ENCODE measurements around the gene TOMM7. TPM values are rescaled to one million over a fixed set of nuclear protein-coding genes. Genes with fewer than 3 reads are reported as not detected.
"Not testable (repeated sequence)": the region's sequence is repeated elsewhere in the genome, so short reads cannot be mapped to it uniquely, and the experiment has no call there.

The TOMM7 gene
- total RNA-seq, 2 experiments from 2014 or later: 206 to 208 TPM

DNA sequence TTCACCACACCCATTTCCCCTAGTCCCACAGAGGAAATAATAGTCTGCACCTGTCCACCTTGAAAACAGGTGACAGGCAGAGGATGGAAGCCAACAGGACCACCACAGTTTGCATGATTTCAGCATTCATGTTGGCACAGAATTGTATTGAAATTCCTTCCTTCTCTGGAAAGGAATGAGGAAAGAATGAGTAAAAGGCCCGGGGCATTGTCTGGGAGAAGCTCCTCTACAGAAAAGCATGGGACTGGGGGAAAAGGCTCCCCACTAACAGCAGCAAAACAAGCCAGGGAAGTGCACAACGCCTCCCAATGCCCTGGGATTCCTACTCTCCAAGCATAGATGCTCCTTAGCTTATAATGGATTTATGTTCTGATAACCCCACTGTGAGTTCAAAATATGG lies 28.5 kb upstream of the TOMM7 start:
- ChIA-PET POLR2A (interaction anchor here (0.7 kb wide), 1 partner anchor 10 kb away, joined by 3 read pairs; no protein-coding TSS in a partner anchor), CTCF (interaction anchor here (1.0 to 1.2 kb wide), 3 partner anchors 9 to 204 kb away, joined by 3 to 5 read pairs (median 3); no protein-coding TSS in a partner anchor)
- H3K4me1 Mint-ChIP-seq (ENCODE audit: low read depth): peaks cover 18% of the 10 kb centered on the region
- no peak overlapping the region for H3K4me3 Mint-ChIP-seq
- no peak overlapping the region for H3K27ac Mint-ChIP-seq
- H3K9me3 Mint-ChIP-seq (ENCODE audit: insufficient read depth): no peaks in the 10 kb centered on the region
- ATAC-seq: no peak
- H3K27me3 Mint-ChIP-seq (ENCODE audit: low read depth): peaks cover 22% of the 10 kb centered on the region
- peaks cover 4% of the 10 kb centered on the region for H3K36me3 Mint-ChIP-seq (ENCODE audit: low read depth)
- no peak for DNase-seq

DNA sequence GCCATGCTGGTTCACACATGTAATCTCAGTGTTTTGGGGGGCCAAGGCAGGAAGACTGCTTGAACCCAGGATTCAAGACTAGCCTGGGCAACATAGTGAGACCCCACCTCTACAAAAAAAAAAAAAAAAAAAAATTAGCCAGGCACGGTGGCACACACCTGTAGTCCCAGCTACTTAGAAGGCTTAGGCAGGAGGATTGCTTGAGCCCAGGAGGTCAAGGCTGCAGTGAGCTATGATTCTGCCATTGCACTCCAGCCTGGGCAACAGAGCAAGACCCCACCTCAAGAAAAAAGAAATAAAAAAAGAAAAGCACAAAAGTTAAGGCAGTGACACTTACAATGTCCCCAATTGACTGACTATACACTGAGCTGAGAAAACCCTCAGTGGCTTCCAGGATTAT lies 27.7 kb upstream of the TOMM7 start:
- not testable (repeated sequence) for H3K9me3 Mint-ChIP-seq (ENCODE audit: insufficient read depth); DNase-seq; ATAC-seq; H3K4me3 Mint-ChIP-seq; H3K36me3 Mint-ChIP-seq (ENCODE audit: low read depth); H3K27ac Mint-ChIP-seq
- POLR2A ChIA-PET: interaction anchor here (0.7 kb wide), 1 partner anchor 9 kb away, joined by 3 read pairs; no protein-coding TSS in a partner anchor
- Mint-ChIP-seq H3K27me3 (ENCODE audit: low read depth) (peaks cover 22% of the 10 kb centered on the region), H3K4me1 (ENCODE audit: low read depth) (peaks cover 12% of the 10 kb centered on the region)
- CTCF ChIA-PET: interaction anchor here (0.9 to 1.4 kb wide), 2 partner anchors 10 to 206 kb away, joined by 3 to 7 read pairs; no protein-coding TSS in a partner anchor

DNA sequence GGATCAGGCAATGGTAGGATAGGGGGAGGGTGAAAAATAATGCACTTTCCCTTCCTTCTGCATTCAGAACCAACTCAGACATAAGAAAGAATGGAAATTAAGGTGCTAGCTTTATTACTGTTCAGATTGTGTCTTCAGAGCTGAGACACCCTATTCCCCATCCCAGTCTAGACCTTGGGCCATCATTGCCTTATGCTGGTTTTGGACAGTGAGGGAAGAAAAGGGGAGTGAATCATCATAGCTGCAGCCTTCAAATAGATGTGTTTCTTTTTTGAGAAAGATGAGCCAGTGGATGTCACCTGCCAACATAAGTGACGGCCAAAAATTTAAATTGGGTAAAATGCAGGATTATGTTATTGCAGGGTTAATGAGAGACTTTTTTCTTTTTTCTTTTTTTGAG lies 27.0 kb upstream of the TOMM7 start:
- ATAC-seq (no peak), DNase-seq (no peak)
- H3K9me3 Mint-ChIP-seq (ENCODE audit: insufficient read depth): no peaks in the 10 kb centered on the region
- H3K27ac Mint-ChIP-seq: no peak overlapping the region
- ChIA-PET CTCF (interaction anchor here (0.9 to 1.4 kb wide), 2 partner anchors 11 to 207 kb away, joined by 3 to 7 read pairs; no protein-coding TSS in a partner anchor), POLR2A (no interaction called here)
- H3K4me3 Mint-ChIP-seq: no peak overlapping the region
- H3K27me3 Mint-ChIP-seq (ENCODE audit: low read depth): peaks cover 22% of the 10 kb centered on the region
- peaks cover 6% of the 10 kb centered on the region for H3K4me1 Mint-ChIP-seq (ENCODE audit: low read depth)
- no peaks in the 10 kb centered on the region for H3K36me3 Mint-ChIP-seq (ENCODE audit: low read depth)

DNA sequence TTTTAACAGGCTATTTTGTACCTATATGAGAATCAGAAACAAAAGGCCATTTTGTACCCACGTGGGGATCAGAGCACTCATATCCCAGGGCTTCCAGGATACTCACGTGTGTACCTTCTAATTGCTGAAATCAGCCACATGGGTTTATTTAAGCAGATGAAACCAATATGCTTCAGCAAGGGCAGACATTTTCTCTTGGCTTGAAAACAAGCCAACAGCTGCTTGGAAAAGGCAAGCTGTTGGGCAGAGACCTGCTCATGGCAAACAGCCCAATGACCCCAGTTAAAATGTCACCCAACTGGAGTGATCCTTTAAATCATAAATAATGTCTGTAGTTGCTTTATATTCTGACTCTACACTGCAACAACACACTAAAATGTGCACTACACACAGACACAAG lies 26.5 kb upstream of the TOMM7 start:
- no peak overlapping the region for H3K27ac Mint-ChIP-seq
- ChIA-PET POLR2A (no interaction called here), CTCF (no interaction called here)
- no peaks in the 10 kb centered on the region for H3K9me3 Mint-ChIP-seq (ENCODE audit: insufficient read depth)
- H3K4me1 Mint-ChIP-seq (ENCODE audit: low read depth): peaks cover 6% of the 10 kb centered on the region
- no peaks in the 10 kb centered on the region for H3K36me3 Mint-ChIP-seq (ENCODE audit: low read depth)
- DNase-seq (no peak), ATAC-seq (no peak)
- H3K4me3 Mint-ChIP-seq: no peak overlapping the region
- H3K27me3 Mint-ChIP-seq (ENCODE audit: low read depth): peaks cover 22% of the 10 kb centered on the region

DNA sequence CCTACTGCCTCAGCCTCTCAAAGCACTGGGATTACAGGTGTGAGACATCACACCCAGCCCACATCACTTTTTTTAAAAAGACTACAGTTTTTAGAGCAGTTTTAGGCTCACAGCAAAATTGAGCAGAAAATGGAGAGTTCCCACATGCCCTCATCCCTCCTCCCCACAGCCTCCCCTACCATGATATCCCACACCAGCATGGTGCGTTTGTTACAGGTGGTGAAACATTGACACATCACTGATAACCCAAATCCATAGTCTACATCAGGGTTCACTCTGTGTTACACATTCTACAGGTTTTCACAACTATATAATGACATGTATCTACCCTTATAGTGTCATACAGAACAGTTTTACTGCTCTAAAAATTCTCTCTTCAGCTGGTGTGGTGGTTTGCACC lies 24.3 kb upstream of the TOMM7 start:
- DNase-seq (no peak), ATAC-seq (no peak)
- Mint-ChIP-seq H3K4me3 (no peak overlapping the region), H3K27ac (no peak overlapping the region), H3K4me1 (ENCODE audit: low read depth) (no peaks in the 10 kb centered on the region), H3K9me3 (ENCODE audit: insufficient read depth) (no peaks in the 10 kb centered on the region), H3K27me3 (ENCODE audit: low read depth) (peaks cover 11% of the 10 kb centered on the region), H3K36me3 (ENCODE audit: low read depth) (no peaks in the 10 kb centered on the region)
- POLR2A ChIA-PET: no interaction called here
- CTCF ChIA-PET: interaction anchor here (1.1 kb wide), 1 partner anchor 13 kb away, joined by 4 read pairs; no protein-coding TSS in a partner anchor

DNA sequence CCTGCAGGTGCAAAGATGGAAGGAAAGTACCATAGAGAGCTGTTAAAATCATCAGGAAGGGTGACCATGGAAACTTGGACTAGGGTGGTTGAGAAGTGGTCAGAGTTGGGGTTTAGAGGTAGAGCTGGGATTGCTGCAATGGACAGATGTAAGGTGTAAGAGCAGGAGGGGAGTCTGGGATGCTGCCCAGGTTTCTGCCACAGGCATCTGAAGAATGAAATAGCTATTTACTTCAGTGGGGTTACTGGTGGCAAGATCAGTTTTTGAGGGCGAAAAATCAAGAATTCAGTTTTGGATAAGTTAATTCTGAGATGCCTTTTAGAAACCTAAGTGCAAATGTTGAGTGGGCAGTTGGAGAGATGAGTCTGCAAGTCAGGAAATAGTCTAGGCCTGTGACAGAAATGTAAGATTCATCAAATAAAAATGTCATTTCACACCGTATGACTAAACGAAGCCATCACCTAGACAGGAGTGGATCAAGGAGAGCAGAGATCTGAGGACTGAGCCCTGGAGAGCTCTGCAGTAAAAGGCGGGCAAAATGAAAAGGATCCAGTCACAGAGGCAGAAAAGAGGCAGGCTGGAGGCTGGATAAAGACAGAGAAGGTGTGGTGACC lies 22.7 kb upstream of the TOMM7 start:
- ChIA-PET CTCF (interaction anchor here (0.6 to 1.3 kb wide), 3 partner anchors 8 to 282 kb away, joined by 3 read pairs; no protein-coding TSS in a partner anchor), POLR2A (interaction anchor here (1.1 kb wide), 1 partner anchor 257 kb away, joined by 3 read pairs; no protein-coding TSS in a partner anchor)
- no peak overlapping the region for H3K27ac Mint-ChIP-seq
- no peak overlapping the region for H3K4me3 Mint-ChIP-seq
- H3K4me1 Mint-ChIP-seq (ENCODE audit: low read depth): no peaks in the 10 kb centered on the region
- peaks cover 11% of the 10 kb centered on the region for H3K27me3 Mint-ChIP-seq (ENCODE audit: low read depth)
- ATAC-seq (no peak), DNase-seq (no peak)
- no peaks in the 10 kb centered on the region for H3K9me3 Mint-ChIP-seq (ENCODE audit: insufficient read depth)
- H3K36me3 Mint-ChIP-seq (ENCODE audit: low read depth): no peaks in the 10 kb centered on the region

DNA sequence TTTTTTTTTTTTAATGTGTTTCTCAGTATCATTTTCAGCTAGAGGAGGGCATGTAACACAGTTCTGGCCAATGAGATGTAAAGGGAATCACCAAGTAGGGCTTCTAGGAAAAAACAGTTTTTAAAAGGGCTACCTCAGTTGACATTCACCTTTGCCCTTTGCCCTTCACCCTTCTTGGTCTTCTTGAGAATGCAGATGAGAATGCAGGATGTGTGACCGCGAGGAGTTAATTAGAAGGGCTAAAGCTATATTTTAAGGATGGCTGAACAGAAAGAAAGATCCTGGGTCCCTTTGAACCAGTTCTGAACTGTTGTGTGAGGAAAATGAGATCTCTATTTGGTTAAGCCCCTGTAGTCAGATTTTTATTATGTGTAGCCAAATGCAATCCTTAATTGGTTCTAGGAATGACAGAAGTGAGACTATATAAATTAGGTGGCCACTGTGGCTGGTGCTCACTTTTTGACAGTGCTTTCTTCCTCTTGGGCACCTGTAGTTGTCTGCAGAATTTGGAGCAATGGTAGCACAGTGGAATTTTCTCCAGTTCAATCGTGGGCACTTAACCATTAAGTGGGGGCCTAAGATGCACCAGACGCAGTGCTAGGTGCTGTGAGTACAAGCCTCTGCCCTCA lies 21.1 kb upstream of the TOMM7 start:
- DNase-seq (no peak), ATAC-seq (no peak)
- H3K27ac Mint-ChIP-seq: no peak overlapping the region

DNA sequence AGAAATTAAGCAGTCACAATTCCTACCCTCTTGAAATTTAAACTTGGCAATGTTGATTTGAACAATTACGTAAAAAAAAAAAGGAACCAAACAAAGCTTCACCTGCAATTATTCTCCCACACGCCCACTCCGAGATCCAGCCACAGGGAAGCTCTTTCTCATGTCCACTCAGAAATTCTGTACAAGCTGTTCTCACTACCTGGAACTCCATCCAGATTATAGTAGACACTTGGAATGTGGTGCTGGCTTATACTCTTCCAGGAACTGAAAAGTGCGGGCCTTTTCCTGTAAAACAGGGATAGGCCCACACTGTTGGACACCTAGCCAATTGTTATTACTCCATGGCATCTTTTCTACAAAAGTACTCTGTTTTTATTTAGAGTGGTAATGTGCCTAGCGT lies 20.3 kb upstream of the TOMM7 start:
- CTCF ChIA-PET: no interaction called here
- POLR2A ChIA-PET: interaction anchor here (0.6 kb wide), 1 partner anchor 621 kb away, joined by 5 read pairs; no protein-coding TSS in a partner anchor
- no peaks in the 10 kb centered on the region for H3K36me3 Mint-ChIP-seq (ENCODE audit: low read depth)
- H3K9me3 Mint-ChIP-seq (ENCODE audit: insufficient read depth): no peaks in the 10 kb centered on the region
- ATAC-seq: no peak
- no peak overlapping the region for H3K27ac Mint-ChIP-seq
- no peak for DNase-seq
- no peak overlapping the region for H3K4me3 Mint-ChIP-seq
- H3K27me3 Mint-ChIP-seq (ENCODE audit: low read depth): peaks cover 7% of the 10 kb centered on the region
- no peaks in the 10 kb centered on the region for H3K4me1 Mint-ChIP-seq (ENCODE audit: low read depth)

More for the DNA sequence above, 21.1 kb upstream of the TOMM7 start:
- CTCF ChIA-PET: no interaction called here
- Mint-ChIP-seq H3K4me1 (ENCODE audit: low read depth) (no peaks in the 10 kb centered on the region), H3K36me3 (ENCODE audit: low read depth) (no peaks in the 10 kb centered on the region), H3K9me3 (ENCODE audit: insufficient read depth) (no peaks in the 10 kb centered on the region), H3K27me3 (ENCODE audit: low read depth) (peaks cover 11% of the 10 kb centered on the region), H3K4me3 (no peak overlapping the region)
- POLR2A ChIA-PET: no interaction called here

DNA sequence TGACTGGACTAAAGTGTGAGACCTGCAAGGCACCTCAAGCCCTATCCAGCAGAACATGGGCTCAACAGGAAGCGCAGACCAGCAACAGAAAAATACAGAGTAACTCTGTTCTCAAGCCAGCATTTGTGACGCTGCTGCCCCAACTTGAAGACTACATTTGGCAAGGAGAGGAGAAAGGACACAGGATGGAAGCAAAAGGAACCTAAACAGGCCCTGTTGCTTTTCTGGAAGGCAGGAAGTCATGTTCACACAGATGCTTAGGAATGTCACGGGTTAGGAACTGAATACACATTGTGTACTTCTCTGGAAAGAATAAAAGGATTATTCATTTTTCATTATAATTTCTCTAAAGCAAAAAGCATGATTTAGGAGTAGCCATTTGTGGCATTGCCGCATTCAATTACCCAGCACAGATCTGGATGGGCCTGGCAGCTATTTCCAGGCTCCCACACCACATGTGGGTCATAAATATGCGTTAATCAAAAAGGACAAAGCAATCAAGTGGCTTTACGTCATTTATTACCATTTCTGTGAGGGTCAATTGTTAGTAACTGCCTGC lies 19.8 kb upstream of the TOMM7 start:
- H3K27ac Mint-ChIP-seq: no peak overlapping the region
- no peaks in the 10 kb centered on the region for H3K9me3 Mint-ChIP-seq (ENCODE audit: insufficient read depth)
- H3K36me3 Mint-ChIP-seq (ENCODE audit: low read depth): no peaks in the 10 kb centered on the region
- DNase-seq (no peak), ATAC-seq (no peak)
- POLR2A ChIA-PET: no interaction called here
- peaks cover 8% of the 10 kb centered on the region for H3K27me3 Mint-ChIP-seq (ENCODE audit: low read depth)
- H3K4me1 Mint-ChIP-seq (ENCODE audit: low read depth): no peaks in the 10 kb centered on the region
- CTCF ChIA-PET: no interaction called here
- H3K4me3 Mint-ChIP-seq: no peak overlapping the region

DNA sequence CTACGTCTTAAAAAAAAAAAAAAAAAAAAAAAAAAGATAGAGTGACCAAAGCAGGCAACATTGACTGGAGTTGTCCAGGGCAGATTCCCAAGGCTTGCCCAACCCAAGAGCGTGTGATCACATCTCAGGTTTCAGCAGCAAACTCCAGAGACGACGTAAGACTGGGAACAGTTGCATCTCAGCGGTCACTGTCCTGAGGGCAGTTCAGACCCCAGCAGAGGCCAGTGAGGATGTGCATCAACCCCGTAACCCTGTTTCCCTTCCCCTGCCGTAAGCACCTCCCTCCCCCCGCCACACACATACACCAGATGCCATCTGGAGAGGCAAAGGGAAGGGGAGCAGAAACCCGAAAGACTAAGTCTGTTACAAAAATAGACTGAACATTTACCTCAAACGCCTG lies 19.3 kb upstream of the TOMM7 start:
- H3K4me1 Mint-ChIP-seq (ENCODE audit: low read depth): no peaks in the 10 kb centered on the region
- H3K4me3 Mint-ChIP-seq: no peak overlapping the region
- ChIA-PET CTCF (no interaction called here), POLR2A (no interaction called here)
- ATAC-seq (no peak), DNase-seq (no peak)
- no peaks in the 10 kb centered on the region for H3K36me3 Mint-ChIP-seq (ENCODE audit: low read depth)
- no peaks in the 10 kb centered on the region for H3K9me3 Mint-ChIP-seq (ENCODE audit: insufficient read depth)
- H3K27ac Mint-ChIP-seq: no peak overlapping the region
- peaks cover 8% of the 10 kb centered on the region for H3K27me3 Mint-ChIP-seq (ENCODE audit: low read depth)

DNA sequence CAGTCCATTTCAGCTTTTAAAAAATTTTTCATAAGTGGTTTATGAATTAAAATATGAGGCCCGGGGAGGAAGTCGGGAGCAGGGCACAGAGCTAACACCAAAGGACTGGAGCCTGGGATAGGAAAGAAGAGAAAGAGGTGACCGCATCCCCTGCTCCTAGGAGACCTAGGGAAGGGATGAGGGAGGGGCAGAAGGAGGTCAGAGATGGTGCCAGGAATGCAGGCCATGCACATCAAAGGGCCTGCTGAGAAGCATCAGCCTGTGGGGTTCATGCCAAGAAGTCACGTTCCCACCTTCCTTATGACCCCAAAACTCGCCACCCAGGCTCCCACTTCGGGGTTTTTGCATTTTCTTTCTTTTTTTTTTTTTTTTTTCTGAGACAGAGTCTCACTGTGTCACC lies 14.7 kb upstream of the TOMM7 start:
- ATAC-seq: no peak
- POLR2A ChIA-PET: no interaction called here
- no peak overlapping the region for H3K4me3 Mint-ChIP-seq
- DNase-seq: no peak
- H3K36me3 Mint-ChIP-seq (ENCODE audit: low read depth): no peaks in the 10 kb centered on the region
- no peaks in the 10 kb centered on the region for H3K9me3 Mint-ChIP-seq (ENCODE audit: insufficient read depth)
- H3K27ac Mint-ChIP-seq: no peak overlapping the region
- no peaks in the 10 kb centered on the region for H3K4me1 Mint-ChIP-seq (ENCODE audit: low read depth)
- H3K27me3 Mint-ChIP-seq (ENCODE audit: low read depth): peaks cover 8% of the 10 kb centered on the region
- CTCF ChIA-PET: no interaction called here

DNA sequence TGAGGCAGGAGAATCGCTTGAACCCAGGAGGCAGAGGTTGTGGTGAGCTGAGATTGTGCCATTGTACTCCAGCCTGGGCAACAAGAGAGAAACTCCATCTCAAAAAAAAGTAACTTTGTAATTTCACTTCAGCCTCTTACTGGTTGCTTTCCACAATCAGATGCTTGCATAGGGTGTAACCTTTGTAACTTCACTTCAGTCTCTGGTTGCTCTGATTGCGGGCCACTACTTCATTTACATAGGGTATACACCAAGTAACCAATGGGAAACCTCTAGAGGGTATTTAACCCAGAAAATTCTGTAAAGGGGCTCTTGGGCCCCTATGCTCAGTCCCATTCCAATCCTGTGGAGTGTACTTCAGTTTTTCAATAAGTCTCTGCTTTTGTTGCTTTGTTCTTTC lies 13.9 kb upstream of the TOMM7 start:
- DNase-seq: not testable (repeated sequence)

More for the DNA sequence above, 13.9 kb upstream of the TOMM7 start:
- H3K27ac Mint-ChIP-seq; POLR2A ChIA-PET; H3K9me3 Mint-ChIP-seq (ENCODE audit: insufficient read depth); H3K4me3 Mint-ChIP-seq; H3K4me1 Mint-ChIP-seq (ENCODE audit: low read depth); H3K27me3 Mint-ChIP-seq (ENCODE audit: low read depth); H3K36me3 Mint-ChIP-seq (ENCODE audit: low read depth); ATAC-seq; CTCF ChIA-PET: not testable (repeated sequence)
